Neutrophil (primary cell): ENCODE measurements around the gene CNST.

Experiments
- H3K27ac ChIP-seq: fragments of 200-600 bp; sonication (generic); 2 replicates; pipeline ENCODE4 v1.5.1; 2016; ENCODE audit warnings: mild to moderate bottlenecking, moderate library complexity
- H3K27me3 ChIP-seq: fragments of 200-600 bp; sonication (generic); 2 replicates; pipeline ENCODE4 v1.6.0; 2016; ENCODE audit warnings: mild to moderate bottlenecking
- H3K36me3 ChIP-seq: fragments of 200-600 bp; sonication (generic); 2 replicates; pipeline ENCODE4 v1.5.1; 2017
- H3K4me1 ChIP-seq, 2 experiments: fragments of 200-600 bp in 1 of 2; sonication (generic) in 1 of 2; 1 replicate in 1 of 2; 2 replicates in 1 of 2; pipeline versions ENCODE4 v1.5.1 to v1.6.1; 2013 to 2016; ENCODE audit warnings: low read depth in 1 of 2, low read length in 1 of 2, mild to moderate bottlenecking in 1 of 2, moderate library complexity in 1 of 2; ENCODE audit not compliant: control insufficient read depth in 1 of 2, insufficient read depth in 1 of 2
- H3K4me3 ChIP-seq, 2 experiments: fragments of 200-600 bp in 1 of 2; sonication (generic) in 1 of 2; 1 replicate in 1 of 2; 2 replicates in 1 of 2; pipeline ENCODE4 v1.5.1; 2013 to 2016; ENCODE audit warnings: low read depth in 1 of 2, low read length in 1 of 2, mild to moderate bottlenecking in 1 of 2, moderate library complexity in 1 of 2
- H3K9me3 ChIP-seq: fragments of 200-600 bp; sonication (generic); 2 replicates; pipeline ENCODE4 v1.5.1; 2016
- CTCF ChIP-seq: fragments of 200-600 bp; sonication (generic); IDR thresholded peaks from 2 replicates; pipeline ENCODE4 v1.5.1; 2016; ENCODE audit warnings: antibody characterized with exemption

Gene CNST

GRCh38 chr1:246640747-246641146 lies 74.5 kb downstream of the CNST start:
- no peak for TF ChIP-seq CTCF
- peaks cover 38% of the 10 kb centered on the region for H3K36me3 ChIP-seq
- H3K4me1 ChIP-seq: no peaks in the 10 kb centered on the region

GRCh38 chr1:246641394-246641793 lies 75.1 kb downstream of the CNST start:
- Histone ChIP-seq H3K4me3 (no peak overlapping the region), H3K27ac (no peak overlapping the region), H3K9me3 (no peaks in the 10 kb centered on the region), H3K4me1 (no peaks in the 10 kb centered on the region), H3K36me3 (peaks cover 43% of the 10 kb centered on the region), H3K27me3 (no peaks in the 10 kb centered on the region)
- TF ChIP-seq CTCF: no peak

More at GRCh38 chr1:246640747-246641146, 74.5 kb downstream of the CNST start:
- Histone ChIP-seq H3K9me3 (no peaks in the 10 kb centered on the region), H3K27me3 (no peaks in the 10 kb centered on the region), H3K4me3 (no peak overlapping the region), H3K27ac (no peak overlapping the region)

- Histone ChIP-seq H3K4me1 (no peaks in the 10 kb centered on the region), H3K27ac (no peak overlapping the region), H3K9me3 (no peaks in the 10 kb centered on the region), H3K4me3 (no peak overlapping the region), H3K27me3 (no peaks in the 10 kb centered on the region), H3K36me3 (peaks cover 43% of the 10 kb centered on the region)
- TF ChIP-seq CTCF: no peak
Measured at GRCh38 chr1:246642719-246643118, 76.5 kb downstream of the CNST start.

- TF ChIP-seq CTCF: no peak
- no peaks in the 10 kb centered on the region for H3K4me1 ChIP-seq
- no peak overlapping the region for H3K27ac ChIP-seq
- no peaks in the 10 kb centered on the region for H3K9me3 ChIP-seq
- H3K27me3 ChIP-seq: no peaks in the 10 kb centered on the region
- H3K36me3 ChIP-seq: peaks cover 45% of the 10 kb centered on the region
- H3K4me3 ChIP-seq: no peak overlapping the region
Measured at GRCh38 chr1:246647113-246647512, 80.9 kb downstream of the CNST start.

GRCh38 chr1:246647513-246647912 lies 81.3 kb downstream of the CNST start:
- no peak overlapping the region for H3K4me3 ChIP-seq
- H3K9me3 ChIP-seq: no peaks in the 10 kb centered on the region
- H3K27ac ChIP-seq: no peak overlapping the region
- no peaks in the 10 kb centered on the region for H3K4me1 ChIP-seq
- peaks cover 42% of the 10 kb centered on the region for H3K36me3 ChIP-seq
- H3K27me3 ChIP-seq: no peaks in the 10 kb centered on the region
- TF ChIP-seq CTCF: no peak
